ENCODE results near the gene GCC2. TPM values are rescaled to one million over a fixed set of nuclear protein-coding genes. Genes with fewer than 3 reads are reported as not detected.

GCC2 gene
- total and polyA plus RNA-seq, 9 of the 15 experiments (the other 6 are each of a cell fraction or from before 2014, with no cell fraction given), result 11.4 to 35.7 (median 19.9) TPM

GRCh38 chr2:108541451-108541850 lies 92.4 kb downstream of the GCC2 start (continued):
- TF ChIP-seq POLR2G (IDR thresholded peaks at IDR 0.05; ENCODE audit: low read depth, low read length), result no peak
- TF ChIP-seq TRIM25 (IDR thresholded peaks at IDR 0.05; ENCODE audit: borderline replicate concordance), result no peak
- no peak for TF ChIP-seq SNIP1 (IDR thresholded peaks at IDR 0.05; ENCODE audit: low read depth)
- no peak for TF ChIP-seq SAFB2 (IDR thresholded peaks at IDR 0.05; ENCODE audit: borderline replicate concordance, low read depth, low read length, severe bottlenecking)
- no peak for TF ChIP-seq WHSC1 (IDR thresholded peaks at IDR 0.05; ENCODE audit: low read length)
- TF ChIP-seq ZSCAN29 (IDR thresholded peaks at IDR 0.05), result no peak
- TF ChIP-seq PRDM10 (IDR thresholded peaks at IDR 0.05; ENCODE audit: partially characterized antibody), result no peak
- no peak for TF ChIP-seq ZNF277 (CRISPR knock-in tag; IDR thresholded peaks at IDR 0.05; ENCODE audit: borderline replicate concordance)
- TF ChIP-seq TCF7L2 (IDR thresholded peaks at IDR 0.05; ENCODE audit: low read depth, low read length), result no peak
